NOMO-1 (cell line): ENCODE measurements around the gene SMAD4.
"Not testable (repeated sequence)": the region's sequence is repeated elsewhere in the genome, so short reads cannot be mapped to it uniquely, and the experiment has no call there.

Experiments
- DNase-seq, 2 experiments: peaks; one replicate each; lab custom pipeline; 2025; ENCODE audit not compliant: unreplicated experiment in 2 of 2; lab: John Stamatoyannopoulos, UW

SMAD4 gene

DNA sequence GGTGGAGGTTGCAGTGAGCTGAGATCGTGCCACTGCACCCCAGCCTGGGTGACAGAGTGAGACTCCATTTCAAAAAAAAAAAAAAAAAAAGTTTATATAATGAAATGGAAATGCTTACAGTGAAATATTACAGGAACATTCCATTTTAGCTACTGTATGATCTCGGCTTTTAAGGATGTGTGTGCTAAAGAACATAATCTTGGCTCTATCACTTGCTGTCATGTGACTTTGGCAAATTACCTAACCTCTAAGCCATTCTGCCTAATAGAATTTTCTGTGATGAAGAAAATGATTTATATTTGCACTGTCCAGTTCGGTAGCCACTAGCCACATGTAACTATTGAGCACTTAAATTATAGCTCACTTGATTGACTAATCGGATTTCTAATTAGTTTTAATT, 36.3 kb downstream of the SMAD4 start:
- no peak for DNase-seq

- no peak for DNase-seq
These were observed 38.1 kb downstream of the SMAD4 start for GRCh38 chr18:51068105-51068504.

GRCh38 chr18:51069885-51070284, 39.9 kb downstream of the SMAD4 start:
- no peak for DNase-seq

DNA sequence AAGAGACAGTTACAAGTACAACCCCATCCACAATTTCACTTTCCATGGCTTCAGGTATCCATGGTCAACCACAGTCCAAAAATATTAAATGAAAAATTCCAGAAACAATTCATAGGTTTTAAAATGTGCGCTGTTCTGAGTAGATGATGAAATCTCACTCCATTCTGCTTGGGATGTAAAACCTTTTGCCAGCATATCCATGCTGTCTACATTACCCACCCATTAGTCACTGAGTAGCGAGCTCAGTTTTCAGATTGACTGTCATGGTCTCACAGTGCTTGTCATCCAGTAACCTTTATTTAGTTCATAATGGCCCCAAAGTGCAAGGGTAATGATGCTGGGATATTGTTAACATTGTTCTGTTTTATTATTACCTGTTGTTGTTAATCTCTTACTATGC, 40.5 kb downstream of the SMAD4 start:
- no peak for DNase-seq

DNA sequence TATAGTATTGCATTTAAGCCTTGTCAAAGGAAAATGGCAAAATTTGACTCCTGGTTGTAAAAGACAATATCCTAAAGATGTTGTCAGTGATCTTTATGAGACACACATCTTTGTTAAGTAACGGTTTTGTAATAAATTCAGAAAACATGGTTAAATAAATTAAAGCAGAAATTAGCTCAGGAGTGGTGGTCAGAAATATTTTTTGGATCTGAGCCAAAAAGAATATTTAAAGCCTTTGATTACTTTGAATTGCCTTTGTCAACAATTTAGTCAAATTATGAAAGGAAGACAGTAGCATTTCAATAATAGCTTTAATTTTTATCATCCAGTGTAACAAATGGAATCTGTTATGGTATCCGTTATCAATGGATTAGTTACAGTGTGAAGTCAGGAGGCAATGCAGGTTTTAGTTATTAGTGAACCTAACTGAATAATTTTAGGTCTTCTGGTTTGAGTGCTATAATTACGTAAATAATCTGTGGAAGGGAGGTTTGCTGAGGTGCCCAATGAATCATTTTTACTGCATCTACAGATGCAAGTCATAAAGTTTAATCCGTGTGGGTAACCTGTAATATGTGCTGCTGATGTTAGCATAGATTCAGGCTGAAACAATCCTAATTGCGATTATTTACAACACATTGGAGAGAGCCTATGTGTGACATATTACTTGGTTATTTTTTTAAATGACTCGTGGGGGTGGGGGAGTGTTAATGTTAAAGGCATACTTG, 42.7 kb downstream of the SMAD4 start:
- no peak for DNase-seq

GRCh38 chr18:51074605-51075004, 44.6 kb downstream of the SMAD4 start:
- peak; percentile 16 to 79 for DNase-seq

DNA sequence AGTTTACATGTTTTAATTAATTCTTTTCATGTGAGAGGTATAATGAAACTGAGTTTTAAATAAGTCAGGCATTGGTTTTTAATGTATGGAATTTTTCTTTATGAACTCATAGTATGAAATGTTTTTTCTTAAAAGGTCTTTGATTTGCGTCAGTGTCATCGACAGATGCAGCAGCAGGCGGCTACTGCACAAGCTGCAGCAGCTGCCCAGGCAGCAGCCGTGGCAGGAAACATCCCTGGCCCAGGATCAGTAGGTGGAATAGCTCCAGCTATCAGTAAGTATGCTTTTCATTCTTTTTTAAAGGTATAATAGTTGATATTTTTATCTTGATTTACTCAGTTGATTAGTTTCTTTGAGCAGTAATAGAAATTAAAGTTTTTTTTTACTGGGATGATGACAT, 46.5 kb downstream of the SMAD4 start:
- no peak for DNase-seq

- DNase-seq, result no peak
These were observed 47.2 kb downstream of the SMAD4 start for GRCh38 chr18:51077217-51077616.

DNA sequence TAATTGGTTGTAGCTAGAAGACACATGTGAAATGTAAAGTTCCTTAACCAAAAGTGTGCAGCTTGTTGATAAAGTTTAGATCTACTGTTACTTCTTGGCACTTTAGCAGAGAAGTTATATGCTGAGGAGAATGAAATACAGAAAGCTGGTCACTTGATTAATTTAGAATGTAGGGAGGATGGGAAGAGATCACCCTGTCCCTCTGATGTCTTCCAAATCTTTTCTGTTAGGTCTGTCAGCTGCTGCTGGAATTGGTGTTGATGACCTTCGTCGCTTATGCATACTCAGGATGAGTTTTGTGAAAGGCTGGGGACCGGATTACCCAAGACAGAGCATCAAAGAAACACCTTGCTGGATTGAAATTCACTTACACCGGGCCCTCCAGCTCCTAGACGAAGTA, 48.0 kb downstream of the SMAD4 start:
- DNase-seq, result no peak

DNA sequence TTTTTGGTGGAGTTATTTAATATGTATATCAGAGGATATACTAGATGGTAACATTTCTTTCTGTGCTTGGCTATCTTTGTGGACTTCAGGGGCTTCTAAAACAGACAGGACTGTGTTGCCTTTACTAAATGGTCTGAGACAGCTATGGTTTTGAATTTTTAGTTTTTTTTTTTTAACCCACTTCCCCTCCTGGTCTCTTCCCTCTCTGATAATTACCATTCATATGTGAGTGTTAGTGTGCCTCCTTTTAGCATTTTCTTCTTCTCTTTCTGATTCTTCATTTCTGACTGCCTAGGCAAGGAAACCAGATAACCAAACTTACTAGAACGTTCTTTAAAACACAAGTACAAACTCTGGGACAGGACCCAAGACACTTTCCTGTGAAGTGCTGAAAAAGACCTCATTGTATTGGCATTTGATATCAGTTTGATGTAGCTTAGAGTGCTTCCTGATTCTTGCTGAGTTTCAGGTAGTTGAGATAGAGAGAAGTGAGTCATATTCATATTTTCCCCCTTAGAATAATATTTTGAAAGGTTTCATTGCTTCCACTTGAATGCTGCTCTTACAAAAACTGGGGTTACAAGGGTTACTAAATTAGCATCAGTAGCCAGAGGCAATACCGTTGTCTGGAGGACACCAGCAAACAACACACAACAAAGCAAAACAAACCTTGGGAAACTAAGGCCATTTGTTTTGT, 52.7 kb downstream of the SMAD4 start:
- peak in 1 of 2 experiments; percentile 22 for DNase-seq

DNA sequence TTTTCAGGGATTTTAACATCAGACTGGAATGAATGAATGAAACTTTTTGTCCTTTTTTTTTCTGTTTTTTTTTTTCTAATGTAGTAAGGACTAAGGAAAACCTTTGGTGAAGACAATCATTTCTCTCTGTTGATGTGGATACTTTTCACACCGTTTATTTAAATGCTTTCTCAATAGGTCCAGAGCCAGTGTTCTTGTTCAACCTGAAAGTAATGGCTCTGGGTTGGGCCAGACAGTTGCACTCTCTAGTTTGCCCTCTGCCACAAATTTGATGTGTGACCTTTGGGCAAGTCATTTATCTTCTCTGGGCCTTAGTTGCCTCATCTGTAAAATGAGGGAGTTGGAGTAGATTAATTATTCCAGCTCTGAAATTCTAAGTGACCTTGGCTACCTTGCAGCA, 53.4 kb downstream of the SMAD4 start:
- DNase-seq, result no peak

DNA sequence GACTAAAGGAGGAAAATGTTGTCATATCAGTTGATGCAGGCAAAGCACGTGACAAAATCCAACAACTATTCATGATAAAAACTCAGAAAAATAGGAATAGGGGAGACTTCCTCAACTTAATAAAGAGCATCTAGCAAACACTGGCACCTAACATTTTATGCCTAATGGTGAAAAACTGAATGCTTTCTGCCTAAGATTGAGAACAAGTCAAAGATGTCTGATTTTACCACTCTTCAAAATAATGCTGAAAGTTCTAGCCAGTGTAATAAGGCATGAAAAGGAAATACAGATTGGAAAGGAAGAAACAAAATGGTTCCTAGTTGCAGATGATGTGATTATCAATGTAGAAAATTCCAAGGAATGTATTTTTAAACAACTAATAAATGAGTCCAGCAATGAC, 58.4 kb downstream of the SMAD4 start:
- no peak for DNase-seq

- no peak for DNase-seq
These were observed 59.7 kb downstream of the SMAD4 start for GRCh38 chr18:51089691-51090090.

DNA sequence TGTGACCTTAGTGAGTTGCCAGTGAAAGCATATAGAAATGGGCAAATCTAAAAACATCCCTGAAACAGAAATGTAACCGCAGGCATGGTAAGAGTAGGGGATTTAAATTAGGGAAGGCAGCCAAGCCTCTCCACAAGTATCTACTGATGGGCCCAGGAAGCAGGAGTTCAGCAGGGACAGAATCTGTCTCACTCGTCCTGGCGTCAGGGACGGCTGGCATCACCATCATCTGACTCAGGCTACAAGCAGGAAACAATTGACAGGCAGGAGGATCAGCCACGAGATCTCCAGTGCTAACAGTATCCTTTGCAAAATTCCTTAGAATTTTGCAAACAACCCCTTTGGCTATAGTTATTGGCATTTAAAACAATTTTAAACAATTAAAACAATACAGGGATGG, 61.3 kb downstream of the SMAD4 start:
- DNase-seq, result no peak

GRCh38 chr18:51092117-51092516, 62.1 kb downstream of the SMAD4 start:
- DNase-seq, result no peak

- DNase-seq, result not testable (repeated sequence)
These were observed 63.0 kb downstream of the SMAD4 start for GRCh38 chr18:51092967-51093366.

DNA sequence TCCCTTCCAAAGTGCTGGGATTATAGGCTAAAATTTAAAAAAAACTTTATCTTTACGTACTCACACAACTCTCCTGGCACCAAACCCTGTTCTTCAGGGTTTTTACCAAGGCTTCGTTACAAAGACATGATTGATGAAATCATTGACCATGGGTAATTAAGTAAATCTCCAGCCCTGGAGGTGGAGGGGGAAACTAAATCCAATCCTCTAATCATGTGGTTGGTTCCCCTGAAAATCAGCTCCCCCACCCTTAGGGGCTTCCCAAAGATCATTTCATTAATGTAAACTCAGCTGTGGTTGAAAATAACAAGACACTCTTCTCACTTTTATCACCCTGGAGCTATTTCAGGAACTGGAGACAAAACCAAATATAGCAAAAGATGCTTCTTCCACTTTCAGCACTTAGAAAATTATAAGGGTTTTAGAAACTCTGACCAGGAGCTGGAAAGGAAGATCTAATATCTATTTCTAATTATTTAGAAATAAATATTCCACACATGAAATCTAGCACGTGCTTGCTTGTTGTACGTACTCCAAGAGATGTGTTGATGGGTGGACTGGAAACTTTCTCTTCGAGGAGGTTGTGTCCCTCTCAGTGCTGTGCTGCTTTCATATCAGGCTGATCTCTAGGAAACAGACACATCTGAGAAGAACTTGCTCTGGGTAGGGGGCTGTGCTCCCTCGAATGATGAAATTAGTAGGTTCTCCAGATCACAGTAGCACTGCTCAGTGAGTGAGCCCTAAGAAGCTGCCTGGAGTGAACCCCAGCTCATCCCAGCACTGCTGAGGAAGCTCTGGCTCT, 67.2 kb downstream of the SMAD4 start:
- DNase-seq, result no peak

- no peak for DNase-seq
These were observed 68.1 kb downstream of the SMAD4 start for GRCh38 chr18:51098082-51098481.

- DNase-seq, result no peak
These were observed 68.5 kb downstream of the SMAD4 start for GRCh38 chr18:51098513-51098912.

DNA sequence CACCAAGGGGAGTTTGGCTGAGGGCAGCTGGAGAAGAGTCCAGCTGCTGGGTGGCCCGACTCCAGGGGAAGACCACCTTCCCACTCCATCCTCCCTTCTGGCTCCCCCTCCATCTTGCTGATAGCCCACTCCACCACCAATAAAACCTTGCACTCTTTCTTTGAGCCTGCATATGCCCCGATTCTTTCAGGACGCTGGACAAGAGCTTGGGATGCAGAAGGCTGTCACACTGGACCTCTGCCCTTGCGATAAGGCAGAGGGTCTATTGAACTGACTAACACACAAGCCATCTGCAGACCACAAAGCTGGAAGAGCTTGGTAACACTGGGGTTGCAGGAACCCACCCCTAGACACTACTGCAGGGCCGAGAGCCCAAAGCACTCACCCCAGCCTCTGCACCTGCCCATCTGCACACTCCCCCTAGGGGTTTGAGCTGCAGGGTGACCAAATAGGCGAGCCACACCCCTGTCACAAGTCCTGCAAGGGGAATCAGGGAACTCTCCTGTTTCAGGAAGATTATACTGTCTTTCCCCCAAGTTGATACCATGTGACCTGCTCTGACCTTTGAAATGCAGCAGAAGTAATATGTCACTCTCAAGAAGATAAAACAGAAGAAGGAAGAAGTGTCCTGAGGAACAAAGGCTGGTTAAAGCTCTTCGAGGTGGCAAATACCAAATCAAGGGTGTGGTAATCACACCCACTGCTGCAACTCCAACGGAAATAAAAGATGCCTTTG, 70.5 kb downstream of the SMAD4 start:
- no peak for DNase-seq

DNA sequence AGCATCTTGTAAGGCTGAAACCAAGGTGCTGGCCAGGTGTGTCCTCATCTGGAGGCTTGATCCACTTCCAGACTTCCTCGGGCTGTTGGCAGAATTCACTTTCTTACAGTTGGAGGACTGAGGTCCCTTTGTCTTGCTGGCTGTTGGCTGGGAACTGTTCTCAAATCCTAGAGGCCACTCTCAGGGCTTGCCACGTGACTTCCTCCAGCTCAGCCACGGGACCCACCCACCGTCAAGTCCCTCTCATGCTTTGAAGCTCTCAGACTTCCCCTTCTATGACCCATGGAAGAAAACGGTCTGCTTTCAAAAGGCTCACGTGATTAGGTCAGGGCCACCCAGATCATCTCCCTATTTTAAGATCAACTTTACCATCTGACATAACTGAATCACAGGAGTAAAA, 77.1 kb downstream of the SMAD4 start:
- DNase-seq, result peak in 1 of 2 experiments; percentile 6
